HG03025 (cell line): ENCODE data around the gene LACTB.

Experiments
- ATAC-seq: cut with Tn5 transposase; IDR thresholded peaks from one replicate; pipeline ENCODE4 v1.9.1; 2021; ENCODE audit warnings: mild to moderate bottlenecking, moderate library complexity; ENCODE audit not compliant: unreplicated experiment, low FRiP score

LACTB gene, protein sequence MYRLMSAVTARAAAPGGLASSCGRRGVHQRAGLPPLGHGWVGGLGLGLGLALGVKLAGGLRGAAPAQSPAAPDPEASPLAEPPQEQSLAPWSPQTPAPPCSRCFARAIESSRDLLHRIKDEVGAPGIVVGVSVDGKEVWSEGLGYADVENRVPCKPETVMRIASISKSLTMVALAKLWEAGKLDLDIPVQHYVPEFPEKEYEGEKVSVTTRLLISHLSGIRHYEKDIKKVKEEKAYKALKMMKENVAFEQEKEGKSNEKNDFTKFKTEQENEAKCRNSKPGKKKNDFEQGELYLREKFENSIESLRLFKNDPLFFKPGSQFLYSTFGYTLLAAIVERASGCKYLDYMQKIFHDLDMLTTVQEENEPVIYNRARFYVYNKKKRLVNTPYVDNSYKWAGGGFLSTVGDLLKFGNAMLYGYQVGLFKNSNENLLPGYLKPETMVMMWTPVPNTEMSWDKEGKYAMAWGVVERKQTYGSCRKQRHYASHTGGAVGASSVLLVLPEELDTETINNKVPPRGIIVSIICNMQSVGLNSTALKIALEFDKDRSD

GRCh38 chr15:63121382-63122001 is at the start of gene LACTB:
LACTB (plus strand) TSS chr15:63121861; CDS start chr15:63121872, 11 bp downstream.
- peak; percentile 75 for ATAC-seq

DNA sequence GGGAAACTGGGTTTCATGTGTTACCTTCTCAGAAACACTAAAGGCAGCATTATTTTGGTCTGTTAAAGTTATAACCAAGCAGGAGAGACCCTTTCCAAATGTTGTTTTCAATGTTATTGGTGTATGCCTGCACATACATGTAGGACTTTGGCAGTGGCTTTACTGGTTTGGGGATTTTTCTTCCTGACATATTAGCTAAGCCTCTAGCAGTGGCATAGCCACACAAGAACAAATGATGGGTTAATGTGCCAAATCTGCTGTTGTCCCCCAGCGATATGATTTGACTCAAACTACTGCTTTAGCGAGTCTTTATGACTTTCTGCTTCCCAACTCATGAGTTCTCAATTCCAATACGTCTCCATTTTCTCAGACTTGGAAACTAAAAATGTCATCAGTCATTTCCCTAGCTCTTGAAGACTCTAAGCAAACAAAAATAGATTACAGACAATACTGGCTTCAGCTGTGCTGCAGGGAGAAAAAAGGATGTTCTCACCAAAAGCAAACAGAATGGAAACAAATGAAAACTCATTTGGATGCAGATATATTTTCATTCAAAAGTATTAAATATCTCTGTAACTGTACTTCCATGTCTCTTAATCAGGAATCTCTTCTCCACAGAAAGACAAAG is 49.5 kb upstream of the LACTB start:
- ATAC-seq = no peak

GRCh38 chr15:63072809-63073277 is 48.8 kb upstream of the LACTB start:
- ATAC-seq = no peak

- ATAC-seq = no peak
Measured at GRCh38 chr15:63073497-63074172, 48.0 kb upstream of the LACTB start.

DNA sequence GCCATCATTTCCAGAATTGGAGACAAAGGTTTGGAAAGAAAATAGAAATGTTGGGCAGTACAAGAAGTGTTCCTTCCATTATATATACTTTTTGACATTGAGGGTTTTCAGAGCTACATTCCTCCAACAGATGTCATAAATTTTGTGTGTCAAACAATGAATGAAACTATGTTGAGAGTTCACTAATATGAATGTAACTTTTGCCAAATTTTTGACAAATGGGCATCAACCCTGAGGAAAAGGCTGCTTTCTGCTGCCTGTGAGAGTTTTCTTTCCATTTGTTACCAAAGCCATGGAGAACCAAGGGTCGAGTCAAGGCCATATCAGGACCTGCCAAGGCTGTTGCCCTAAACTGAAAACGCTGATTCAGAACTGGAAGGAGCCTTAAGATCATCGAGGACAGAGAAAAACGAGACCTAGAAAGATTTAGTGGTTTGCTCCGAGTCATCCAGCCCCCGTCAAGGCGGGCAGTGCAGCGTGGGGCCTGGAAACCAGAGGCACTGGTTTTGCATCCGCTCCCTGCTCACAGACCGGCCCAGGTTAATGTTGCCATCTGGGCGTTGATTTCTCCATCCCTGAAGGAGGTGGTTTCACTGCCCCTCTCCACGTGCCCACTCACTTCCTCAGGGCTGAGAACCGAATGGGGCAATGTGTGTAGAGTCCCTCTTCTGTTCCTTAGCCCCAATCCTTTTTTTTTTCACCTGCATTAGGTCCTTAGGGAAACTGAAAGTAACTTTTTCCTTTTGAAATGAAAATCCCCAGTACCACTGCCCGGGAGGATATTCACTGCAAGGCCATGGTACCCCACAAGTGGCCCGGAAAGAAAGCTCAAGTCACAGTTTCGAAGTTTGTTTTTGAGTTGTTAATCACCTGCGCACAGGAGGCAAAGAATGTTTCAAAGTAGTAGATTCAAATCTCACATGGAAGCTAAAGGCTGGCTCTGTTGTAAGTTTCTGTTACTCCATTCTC is 46.4 kb upstream of the LACTB start:
- no peak for ATAC-seq

DNA sequence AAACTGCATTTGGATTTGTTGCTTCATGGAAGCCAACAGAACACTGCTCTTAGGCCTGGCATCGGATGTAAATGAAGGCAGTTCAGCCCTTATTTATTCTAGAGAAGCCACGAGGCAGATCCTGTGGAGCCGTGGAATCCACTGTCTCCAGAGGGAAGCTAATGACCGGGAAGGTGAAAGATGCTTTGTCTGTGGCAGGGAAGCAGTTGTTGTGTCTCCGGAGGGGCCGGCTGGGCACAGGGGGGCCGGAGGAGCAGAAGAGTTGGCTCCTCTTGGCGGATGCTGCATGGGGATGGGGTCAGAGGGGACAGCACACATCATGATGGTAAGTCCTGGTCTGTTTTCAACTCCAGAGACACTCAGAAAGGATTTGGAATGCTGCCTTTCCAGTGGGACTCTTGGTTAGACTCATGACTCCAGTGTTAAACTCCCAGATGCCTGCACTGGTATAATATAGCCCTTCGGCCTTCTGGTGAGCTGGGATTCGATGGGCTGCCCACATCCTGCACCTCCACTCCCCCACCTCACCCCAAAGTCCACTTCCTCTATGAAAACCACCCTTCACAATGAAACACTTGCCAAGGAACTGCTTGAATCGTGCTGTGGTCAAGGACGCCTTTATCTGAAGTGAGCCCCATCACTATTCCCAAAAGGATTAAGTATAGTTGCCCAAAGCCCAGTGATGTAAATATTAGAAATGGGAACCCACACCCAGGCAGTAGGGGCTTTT is 45.5 kb upstream of the LACTB start:
- ATAC-seq = no peak

DNA sequence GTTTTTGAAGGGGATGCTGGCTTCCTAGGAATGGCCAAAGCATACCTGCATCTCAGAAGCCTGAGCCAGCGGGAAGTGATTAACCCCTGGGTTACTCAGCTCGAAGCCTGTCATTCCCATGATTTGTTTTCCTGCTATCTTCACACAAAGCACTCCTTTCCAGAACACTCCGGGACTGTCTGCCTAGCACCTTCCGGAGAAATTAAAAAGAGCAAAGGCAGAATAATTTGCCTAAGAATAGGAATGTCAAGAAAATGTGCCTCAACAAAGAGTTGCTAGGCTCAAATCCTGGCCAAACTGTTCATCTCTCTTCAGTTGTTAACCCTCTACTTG is 45.0 kb upstream of the LACTB start:
- ATAC-seq = no peak

DNA sequence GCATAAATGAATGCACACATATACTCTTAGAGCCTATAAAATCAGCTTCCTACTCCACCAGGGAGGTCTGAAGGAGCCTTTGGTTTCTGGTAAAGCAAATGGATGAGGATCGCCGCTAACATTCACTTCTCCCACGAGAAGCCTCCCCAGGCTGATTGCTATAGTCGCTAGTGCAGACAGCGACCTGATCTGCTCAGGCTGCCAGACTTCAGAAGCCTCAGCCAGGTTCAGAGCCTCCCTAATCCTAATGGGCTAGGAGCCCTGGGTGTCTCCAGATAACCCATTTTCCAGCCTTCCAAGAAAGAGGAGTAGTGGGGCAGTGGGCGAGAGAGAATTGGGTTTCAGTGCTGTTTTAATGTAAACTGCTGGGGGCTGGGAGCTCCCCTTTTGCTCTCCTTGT is 43.7 kb upstream of the LACTB start:
- no peak for ATAC-seq

GRCh38 chr15:63079947-63080626 is 41.6 kb upstream of the LACTB start:
- no peak for ATAC-seq

DNA sequence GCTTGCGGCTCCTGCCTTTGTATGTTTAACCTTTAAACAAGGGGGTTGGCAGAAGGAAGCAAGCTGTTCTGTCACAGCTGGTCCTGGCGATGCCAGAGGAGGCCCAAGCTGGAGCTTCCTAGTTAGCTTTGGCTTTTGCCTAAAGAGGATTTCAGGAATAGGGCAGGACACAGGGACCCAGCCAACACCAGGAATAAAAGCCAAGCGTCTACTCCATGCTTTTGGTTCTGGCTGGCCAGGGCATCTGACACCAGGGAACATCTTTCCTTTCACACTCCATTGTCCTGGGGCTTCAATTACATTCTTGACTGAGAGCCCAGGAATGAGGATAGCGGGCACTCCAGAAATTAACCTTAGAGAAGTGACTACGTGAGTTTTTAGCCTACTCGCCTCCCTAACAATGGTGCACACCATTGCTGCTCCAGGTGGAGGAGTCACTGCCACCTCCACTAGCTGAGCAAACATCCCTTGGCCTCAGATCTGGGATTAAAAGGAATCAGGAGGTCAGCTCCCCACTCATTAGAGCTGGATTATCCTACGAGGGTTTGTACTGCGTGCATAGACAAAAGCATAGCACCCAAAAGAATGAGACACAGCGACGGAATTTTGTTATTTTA is 40.9 kb upstream of the LACTB start:
- ATAC-seq = no peak

DNA sequence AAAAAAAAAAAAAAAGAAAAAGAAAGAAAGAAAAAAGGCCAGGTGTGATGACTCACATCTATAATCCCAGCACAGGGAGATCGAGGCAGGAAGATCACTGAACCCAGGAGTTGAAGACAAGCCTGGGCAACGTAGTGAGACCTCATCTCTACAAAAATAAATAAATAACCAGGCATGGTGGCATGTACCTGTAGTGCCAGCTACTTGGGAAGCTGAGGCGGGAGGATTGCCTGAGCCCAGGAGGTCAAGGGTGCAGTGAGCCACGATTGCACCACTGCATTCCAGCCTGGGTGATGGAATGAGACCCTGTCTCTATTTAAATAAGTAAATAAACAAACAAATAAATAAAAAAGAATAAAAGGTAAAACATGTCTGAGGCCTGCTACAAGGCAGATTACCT is 39.3 kb upstream of the LACTB start:
- no peak for ATAC-seq

DNA sequence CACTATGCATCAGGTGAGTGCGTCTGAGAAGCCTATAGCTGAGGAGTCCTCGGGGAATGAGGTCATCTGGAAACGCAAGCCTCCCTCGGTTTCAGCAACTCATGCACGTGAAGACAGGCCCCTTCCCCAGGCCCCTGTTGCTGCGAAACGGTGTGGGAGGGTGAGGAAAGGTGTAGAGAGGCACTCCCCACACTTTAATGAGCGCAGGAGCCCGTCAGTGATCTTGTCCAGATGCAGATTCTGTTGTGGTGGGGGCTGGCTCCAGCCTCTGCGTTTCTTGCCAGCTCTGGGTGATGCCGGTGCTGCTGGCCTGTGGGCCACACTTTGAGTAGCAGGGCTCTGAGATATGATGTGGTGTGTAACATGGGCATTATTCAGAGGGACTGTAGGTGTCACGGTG is 38.6 kb upstream of the LACTB start:
- no peak for ATAC-seq

- ATAC-seq = no peak
Measured at GRCh38 chr15:63083541-63083940, 38.1 kb upstream of the LACTB start.

DNA sequence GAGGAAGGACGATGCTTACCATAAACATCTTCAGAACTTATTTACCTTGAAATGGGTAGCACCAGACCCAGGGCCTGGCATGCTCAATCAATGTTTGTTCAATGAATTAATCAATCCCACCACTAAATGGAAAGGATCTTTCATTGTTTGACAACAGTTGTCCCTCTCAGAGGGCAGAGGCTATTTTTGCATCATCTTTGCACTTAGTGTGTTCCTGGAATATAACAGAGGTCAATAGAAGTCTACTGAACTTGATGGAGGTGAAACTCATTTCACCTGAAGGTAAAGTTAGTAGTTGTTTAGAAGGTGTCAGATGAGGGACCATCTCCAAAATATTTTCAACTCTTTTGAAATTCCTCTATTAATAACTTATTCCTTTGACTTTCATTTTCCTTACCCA is 36.9 kb upstream of the LACTB start:
- no peak for ATAC-seq

- ATAC-seq = no peak
Measured at GRCh38 chr15:63085289-63085688, 36.4 kb upstream of the LACTB start.

DNA sequence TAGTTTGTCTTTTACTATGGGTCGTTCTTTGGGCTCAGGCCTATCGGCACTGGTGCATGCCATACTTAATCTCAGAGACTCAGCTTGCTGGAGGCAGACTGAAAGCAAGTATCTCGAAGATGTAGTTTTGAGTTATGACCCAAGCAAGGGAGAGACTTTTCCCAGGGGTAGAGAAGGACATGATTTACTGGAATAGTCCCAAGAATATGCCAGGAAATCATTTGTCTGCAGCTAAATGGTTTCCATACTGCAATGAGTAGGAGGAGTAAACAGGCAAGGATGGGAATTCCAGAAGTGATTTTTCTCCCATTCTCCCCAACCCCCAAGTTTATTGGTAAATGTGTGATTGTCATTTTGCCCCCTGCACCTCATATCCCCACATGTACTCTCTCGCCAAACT is 35.4 kb upstream of the LACTB start:
- ATAC-seq = no peak

GRCh38 chr15:63086947-63087346 is 34.7 kb upstream of the LACTB start:
- ATAC-seq = no peak
